ENCODE measurements around the gene FUT7.

Gene FUT7

GRCh38 chr9:136996361-136997292 is 35.3 kb downstream of the FUT7 start, which contains the start of gene CLIC3 (continued):
- no peak for TF ChIP-seq ZNF274 (IDR thresholded peaks at IDR 0.05; ENCODE audit: low read length)
- TF ChIP-seq ZNF274 (tag by site-specific recombination; IDR thresholded peaks at IDR 0.05; ENCODE audit: borderline replicate concordance): no peak
- TF ChIP-seq PRDM10 (tag by site-specific recombination; IDR thresholded peaks at IDR 0.05): peak; percentile 89
- no peak for TF ChIP-seq ZNF585B (tag by site-specific recombination; IDR thresholded peaks at IDR 0.05)
- no peak for TF ChIP-seq ZNF600 (tag by site-specific recombination; IDR thresholded peaks at IDR 0.05)
- TF ChIP-seq SCRT2 (tag by site-specific recombination; IDR thresholded peaks at IDR 0.05): no peak
- peak; percentile 72 for TF ChIP-seq ZNF341 (tag by site-specific recombination; IDR thresholded peaks at IDR 0.05; ENCODE audit: low read depth)
- TF ChIP-seq HOXD13 (CRISPR knock-in tag; IDR thresholded peaks at IDR 0.05; ENCODE audit: borderline replicate concordance): no peak
- no peak for TF ChIP-seq GLI2 (tag by site-specific recombination; IDR thresholded peaks at IDR 0.05; ENCODE audit: borderline replicate concordance, low read depth)
- peak; percentile 94 for TF ChIP-seq SP3 (tag by site-specific recombination; IDR thresholded peaks at IDR 0.05)
- TF ChIP-seq ZFHX2 (tag by site-specific recombination; conservative IDR thresholded peaks at IDR 0.05): peak; percentile 93
- no peak for TF ChIP-seq ZNF707 (tag by site-specific recombination; IDR thresholded peaks at IDR 0.05)
- no peak for TF ChIP-seq ZNF660 (tag by site-specific recombination; IDR thresholded peaks at IDR 0.05)
- TF ChIP-seq ZNF148 (tag by site-specific recombination; IDR thresholded peaks at IDR 0.05; ENCODE audit: borderline replicate concordance): no peak
- peak; percentile 92 for TF ChIP-seq EGR2 (tag by site-specific recombination; IDR thresholded peaks at IDR 0.05; ENCODE audit: low read depth)
- TF ChIP-seq ATF2 (tag by site-specific recombination; IDR thresholded peaks at IDR 0.05; ENCODE audit: low read depth): no peak
- TF ChIP-seq BCL11A (tag by site-specific recombination; IDR thresholded peaks at IDR 0.05; ENCODE audit: low read depth): no peak
- no peak for TF ChIP-seq ZNF18 (tag by site-specific recombination; IDR thresholded peaks at IDR 0.05)
- no peak for TF ChIP-seq ZSCAN23 (tag by site-specific recombination; IDR thresholded peaks at IDR 0.05)
- TF ChIP-seq KLF7 (tag by site-specific recombination; IDR thresholded peaks at IDR 0.05; ENCODE audit: borderline replicate concordance): no peak
- no peak for TF ChIP-seq ZNF530 (tag by site-specific recombination; IDR thresholded peaks at IDR 0.05; ENCODE audit: low read depth)
- no peak for TF ChIP-seq ZBTB10 (tag by site-specific recombination; IDR thresholded peaks at IDR 0.05)
- peak; percentile 82 for TF ChIP-seq GLIS2 (tag by site-specific recombination; IDR thresholded peaks at IDR 0.05)
- 0 out of 2 replicates have a peak, but pooled peaks have one; percentile 25 for TF ChIP-seq KLF9 (tag by site-specific recombination; IDR thresholded peaks at IDR 0.05; ENCODE audit: low read depth)
- TF ChIP-seq ZNF580 (tag by site-specific recombination; IDR thresholded peaks at IDR 0.05): no peak

Measured in HEK293 (cell line).